Esophagus muscularis mucosa (tissue), 4 donors: ENCODE data around the gene SMARCC2. TPM values are rescaled to one million over a fixed set of nuclear protein-coding genes. Genes with fewer than 3 reads are reported as not detected.
"Not testable (repeated sequence)": the region's sequence is repeated elsewhere in the genome, so short reads cannot be mapped to it uniquely, and the experiment has no call there.

Source experiments
- DNase-seq: peaks from one replicate; pipeline ENCODE4 v3.0.0-alpha.2; 2017; ENCODE audit errors: extremely low spot score
- H3K27ac ChIP-seq, 4 donors: fragments of 200-600 bp; sonication (generic); replicated peaks in 1 of 4; 1 replicate in 3 of 4; 2 replicates in 1 of 4; pipeline ENCODE4 v1.5.1; 2016 to 2019; ENCODE audit warnings: mild to moderate bottlenecking in 1 of 4
- H3K27me3 ChIP-seq, 4 donors: fragments of 200-600 bp; sonication (generic); one replicate each; pipeline versions ENCODE4 v1.5.1 to v1.6.0; 2016 to 2019
- H3K36me3 ChIP-seq, 4 donors: fragments of 200-600 bp; sonication (generic); one replicate each; pipeline ENCODE4 v1.5.1; 2016 to 2019
- H3K4me1 ChIP-seq, 4 donors: fragments of 200-600 bp; sonication (generic); one replicate each; pipeline ENCODE4 v1.5.1; 2016 to 2019
- H3K4me3 ChIP-seq, 4 donors: fragments of 200-600 bp; sonication (generic); 1 replicate in 2 of 4; 2 replicates in 2 of 4; pipeline ENCODE4 v1.5.1; 2016 to 2019; ENCODE audit warnings: mild to moderate bottlenecking in 4 of 4, moderate library complexity in 1 of 4
- H3K9me3 ChIP-seq, 4 donors: fragments of 200-600 bp; sonication (generic); 1 replicate in 3 of 4; 2 replicates in 1 of 4; pipeline ENCODE4 v1.5.1; 2016 to 2019
- CTCF ChIP-seq, 3 experiments: fragments of 200-600 bp in 2 of 3; fragments of 450-650 bp in 1 of 3; sonication (generic) in 2 of 3; IDR thresholded peaks; one replicate each; pipeline ENCODE4 v1.5.1; 2017 to 2019; ENCODE audit warnings: antibody characterized with exemption in 3 of 3, mild to moderate bottlenecking in 2 of 3, moderate library complexity in 1 of 3
- EP300 ChIP-seq: sonication (generic); formaldehyde crosslinking; IDR thresholded peaks from one replicate; pipeline ENCODE4 v1.6.1; 2017; ENCODE audit warnings: antibody characterized with exemption
- POLR2A ChIP-seq: fragments of 450-650 bp; IDR thresholded peaks from one replicate; pipeline ENCODE4 v1.6.1; 2017; ENCODE audit warnings: antibody characterized with exemption, moderate library complexity, mild to moderate bottlenecking, low read depth
- POLR2AphosphoS5 ChIP-seq, 2 donors: sonication (generic); formaldehyde crosslinking; IDR thresholded peaks; one replicate each; pipeline ENCODE4 v1.6.1; 2017; ENCODE audit warnings: antibody characterized with exemption in 2 of 2
- WGBS: methylation state at CpG from one replicate; pipeline ENCODE4 v1.1.5; 2018; 5-methylcytosine and 5-hydroxymethylcytosine counted together
- intact Hi-C: fragments of 100-400 bp; cut with DNase I; formaldehyde crosslinking; loops from one replicate; pipeline ENCODE4 v1.15.1; 2023
- total RNA-seq, 4 donors: library from RNA; depleted of rRNA; stranded (reverse); fragments of >200 nt; gene quantifications; one replicate each; pipeline versions ENCODE4 v1.1.0 to v1.2.1, GENCODE V29; 2016

The SMARCC2 gene
- total RNA-seq, 4 donors from 2014 or later = 62.1 to 111 (median 94.3) TPM

GRCh38 chr12:56197921-56198635 lies 8.8 kb upstream of the SMARCC2 start:
- Histone ChIP-seq H3K9me3 (no peaks in the 10 kb centered on the region), H3K4me3 (no peak overlapping the region), H3K27me3 (no peaks in the 10 kb centered on the region), H3K27ac (no peak overlapping the region), H3K36me3 (no peaks in the 10 kb centered on the region), H3K4me1 (peaks cover 3 to 8% (median 5%) of the 10 kb centered on the region in 4 donors)
- TF ChIP-seq POLR2AphosphoS5 (IDR thresholded peaks at IDR 0.05) (no peak), POLR2A (no peak), CTCF (IDR thresholded peaks at IDR 0.05) (no peak), EP300 (no peak)
- no peak for DNase-seq
- 82% methylated on average over 9 of the region's 9 CpGs for WGBS
- intact Hi-C loops = loop anchor here (5.0 kb wide), 1 partner anchor 59 kb away; the partner anchor contains the start of gene ANKRD52

- intact Hi-C loops = loop anchor here (5.0 kb wide), 1 partner anchor 60 kb away; the partner anchor contains the start of gene ANKRD52
- not testable (repeated sequence) for H3K4me1 ChIP-seq, H3K27me3 ChIP-seq, H3K36me3 ChIP-seq, H3K27ac ChIP-seq, H3K9me3 ChIP-seq, DNase-seq, H3K4me3 ChIP-seq
- WGBS = 86% methylated on average over 11 of the region's 11 CpGs
Observed at GRCh38 chr12:56196818-56197550, 7.7 kb upstream of the SMARCC2 start.

GRCh38 chr12:56193025-56193578 lies 3.8 kb upstream of the SMARCC2 start:
- 63% methylated on average over 1 of the region's 1 CpG for WGBS
- Histone ChIP-seq H3K27me3 (no peaks in the 10 kb centered on the region), H3K4me3 (no peak overlapping the region), H3K27ac (no peak overlapping the region), H3K36me3 (no peaks in the 10 kb centered on the region), H3K9me3 (no peaks in the 10 kb centered on the region), H3K4me1 (peaks cover 15 to 21% (median 18%) of the 10 kb centered on the region in 4 donors)
- no peak for DNase-seq
- intact Hi-C loops = no loop called here
- TF ChIP-seq CTCF (IDR thresholded peaks at IDR 0.05) = peak; percentile 83 to 91 (median 85)
- TF ChIP-seq EP300 = no peak
- peak; percentile 12 to 32 for TF ChIP-seq POLR2AphosphoS5 (IDR thresholded peaks at IDR 0.05)
- TF ChIP-seq POLR2A = no peak

GRCh38 chr12:56192582-56192981 lies 3.3 kb upstream of the SMARCC2 start:
- Histone ChIP-seq H3K27ac (no peak overlapping the region), H3K9me3 (no peaks in the 10 kb centered on the region), H3K4me3 (no peak overlapping the region), H3K36me3 (no peaks in the 10 kb centered on the region), H3K4me1 (peaks cover 20 to 26% (median 23%) of the 10 kb centered on the region in 4 donors), H3K27me3 (no peaks in the 10 kb centered on the region)
- DNase-seq = no peak
- intact Hi-C loops = loop anchor here (1.0 kb wide), 1 partner anchor 32 kb away; the partner anchor contains the start of gene NABP2
- no peak for TF ChIP-seq EP300
- TF ChIP-seq POLR2A = no peak
- no peak for TF ChIP-seq CTCF (IDR thresholded peaks at IDR 0.05)
- TF ChIP-seq POLR2AphosphoS5 (IDR thresholded peaks at IDR 0.05) = no peak

GRCh38 chr12:56190695-56191155 lies 1.4 kb upstream of the SMARCC2 start:
- Histone ChIP-seq H3K27me3 (no peaks in the 10 kb centered on the region), H3K27ac (peak overlapping the region; percentile 95 to 97 (median 96)), H3K9me3 (no peaks in the 10 kb centered on the region), H3K4me1 (peaks cover 20 to 40% (median 34%) of the 10 kb centered on the region in 4 donors), H3K4me3 (peak overlapping the region; percentile 77 to 95 (median 88)), H3K36me3 (peaks cover 2 to 16% (median 11%) of the 10 kb centered on the region in 4 donors)
- DNase-seq = no peak
- intact Hi-C loops = no loop called here
- WGBS = 26% methylated on average over 9 of the region's 9 CpGs
- no peak for TF ChIP-seq POLR2AphosphoS5 (IDR thresholded peaks at IDR 0.05)
- TF ChIP-seq EP300 = no peak
- no peak for TF ChIP-seq POLR2A
- TF ChIP-seq CTCF (IDR thresholded peaks at IDR 0.05) = no peak
